GM19463 (cell line): Measurements from ENCODE around the gene RNF150.
"Not testable (repeated sequence)": the region's sequence is repeated elsewhere in the genome, so short reads cannot be mapped to it uniquely, and the experiment has no call there.

ENCODE experiments used
- ATAC-seq: cut with Tn5 transposase; IDR thresholded peaks from one replicate; pipeline ENCODE4 v1.9.1; 2021; ENCODE audit warnings: mild to moderate bottlenecking, moderate library complexity; ENCODE audit not compliant: unreplicated experiment

Gene RNF150

GRCh38 chr4:141133146-141133998, at the start of gene RNF150:
Gene RNF150 (minus strand): TSS chr4:141133469.
- peak; percentile 59 for ATAC-seq

GRCh38 chr4:141180991-141181761, 47.9 kb upstream of the RNF150 start:
- ATAC-seq, result peak; percentile 88

- ATAC-seq, result no peak
Measured at GRCh38 chr4:141179474-141180373, 46.5 kb upstream of the RNF150 start.

- ATAC-seq, result no peak
Measured at GRCh38 chr4:141177171-141177570, 43.9 kb upstream of the RNF150 start.

GRCh38 chr4:141174457-141174856, 41.2 kb upstream of the RNF150 start:
- no peak for ATAC-seq

GRCh38 chr4:141170671-141171070, 37.4 kb upstream of the RNF150 start:
- ATAC-seq, result no peak

- no peak for ATAC-seq
Measured at GRCh38 chr4:141169391-141169790, 36.1 kb upstream of the RNF150 start.

GRCh38 chr4:141165001-141165400, 31.7 kb upstream of the RNF150 start:
- not testable (repeated sequence) for ATAC-seq

GRCh38 chr4:141159027-141159426, 25.8 kb upstream of the RNF150 start:
- ATAC-seq, result no peak

GRCh38 chr4:141158219-141158618, 24.9 kb upstream of the RNF150 start:
- ATAC-seq, result no peak

- no peak for ATAC-seq
Measured at GRCh38 chr4:141155586-141155985, 22.3 kb upstream of the RNF150 start.

- no peak for ATAC-seq
Measured at GRCh38 chr4:141154725-141155124, 21.5 kb upstream of the RNF150 start.

GRCh38 chr4:141153751-141154510, 20.7 kb upstream of the RNF150 start:
- no peak for ATAC-seq

- ATAC-seq, result no peak
Measured at GRCh38 chr4:141144207-141144606, 10.9 kb upstream of the RNF150 start.

- no peak for ATAC-seq
Measured at GRCh38 chr4:141142423-141142822, 9.2 kb upstream of the RNF150 start.

GRCh38 chr4:141140391-141141200, 7.3 kb upstream of the RNF150 start:
- no peak for ATAC-seq

GRCh38 chr4:141133999-141134995, 1.0 kb upstream of the RNF150 start:
- no peak for ATAC-seq

- ATAC-seq, result peak; percentile 31
Measured at GRCh38 chr4:141132709-141133145, 542 bp downstream of the RNF150 start.
